ENCODE measurements around the gene CADM2.

The CADM2 gene

DNA sequence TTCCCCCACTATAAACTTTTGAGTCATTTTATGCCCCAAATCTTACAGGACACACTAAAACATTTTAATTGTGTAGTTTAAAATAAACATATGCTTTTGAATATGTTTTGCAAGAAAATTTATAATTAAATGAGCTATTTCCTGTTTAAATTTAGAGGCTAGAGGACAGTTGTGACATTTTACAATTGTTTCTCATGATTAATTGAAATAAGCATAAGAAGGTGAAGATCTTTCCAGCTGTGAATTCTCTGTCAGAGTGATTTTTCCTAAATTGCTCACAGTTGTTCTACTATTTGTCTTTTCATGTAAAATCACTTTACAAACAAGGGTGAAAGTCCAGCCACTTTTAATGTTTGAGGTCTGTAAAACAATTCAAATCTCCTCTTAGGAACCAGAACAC, 892.3 kb downstream of the CADM2 start:
- H3K4me3 ChIP-seq (ENCODE audit: control insufficient read depth, low read depth, low read length), result no peak overlapping the region
- no peak for DNase-seq (ENCODE audit: low read depth)

DNA sequence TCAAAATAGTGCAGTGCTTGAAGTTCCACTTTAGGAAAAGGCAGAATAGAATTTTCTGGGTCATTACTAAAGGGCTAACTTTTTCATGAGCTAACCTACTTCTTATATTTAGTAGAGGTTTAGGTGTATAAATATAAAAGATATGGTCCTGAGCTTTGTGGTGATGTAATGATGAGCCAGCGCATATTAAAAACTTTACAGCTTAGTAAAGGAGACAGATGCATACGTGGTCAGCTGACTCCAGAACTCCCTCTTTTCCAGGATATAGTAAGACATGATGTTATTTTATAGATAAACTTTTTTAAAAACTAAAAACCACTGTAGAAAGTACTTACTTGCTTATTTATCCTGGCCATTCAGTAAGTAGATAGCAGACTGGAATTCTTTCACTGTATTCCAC, 895.0 kb downstream of the CADM2 start:
- no peak overlapping the region for H3K4me3 ChIP-seq (ENCODE audit: control insufficient read depth, low read depth, low read length)
- TF ChIP-seq, protein P1, sequence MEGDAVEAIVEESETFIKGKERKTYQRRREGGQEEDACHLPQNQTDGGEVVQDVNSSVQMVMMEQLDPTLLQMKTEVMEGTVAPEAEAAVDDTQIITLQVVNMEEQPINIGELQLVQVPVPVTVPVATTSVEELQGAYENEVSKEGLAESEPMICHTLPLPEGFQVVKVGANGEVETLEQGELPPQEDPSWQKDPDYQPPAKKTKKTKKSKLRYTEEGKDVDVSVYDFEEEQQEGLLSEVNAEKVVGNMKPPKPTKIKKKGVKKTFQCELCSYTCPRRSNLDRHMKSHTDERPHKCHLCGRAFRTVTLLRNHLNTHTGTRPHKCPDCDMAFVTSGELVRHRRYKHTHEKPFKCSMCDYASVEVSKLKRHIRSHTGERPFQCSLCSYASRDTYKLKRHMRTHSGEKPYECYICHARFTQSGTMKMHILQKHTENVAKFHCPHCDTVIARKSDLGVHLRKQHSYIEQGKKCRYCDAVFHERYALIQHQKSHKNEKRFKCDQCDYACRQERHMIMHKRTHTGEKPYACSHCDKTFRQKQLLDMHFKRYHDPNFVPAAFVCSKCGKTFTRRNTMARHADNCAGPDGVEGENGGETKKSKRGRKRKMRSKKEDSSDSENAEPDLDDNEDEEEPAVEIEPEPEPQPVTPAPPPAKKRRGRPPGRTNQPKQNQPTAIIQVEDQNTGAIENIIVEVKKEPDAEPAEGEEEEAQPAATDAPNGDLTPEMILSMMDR (IDR thresholded peaks at IDR 0.05; ENCODE audit: control insufficient read depth, insufficient read depth, low read depth, low read length, missing control alignments), result no peak

More for the DNA sequence above, 892.3 kb downstream of the CADM2 start:
- TF ChIP-seq, protein P1 (IDR thresholded peaks at IDR 0.05; ENCODE audit: control insufficient read depth, insufficient read depth, low read depth, low read length, missing control alignments), result no peak

DNA sequence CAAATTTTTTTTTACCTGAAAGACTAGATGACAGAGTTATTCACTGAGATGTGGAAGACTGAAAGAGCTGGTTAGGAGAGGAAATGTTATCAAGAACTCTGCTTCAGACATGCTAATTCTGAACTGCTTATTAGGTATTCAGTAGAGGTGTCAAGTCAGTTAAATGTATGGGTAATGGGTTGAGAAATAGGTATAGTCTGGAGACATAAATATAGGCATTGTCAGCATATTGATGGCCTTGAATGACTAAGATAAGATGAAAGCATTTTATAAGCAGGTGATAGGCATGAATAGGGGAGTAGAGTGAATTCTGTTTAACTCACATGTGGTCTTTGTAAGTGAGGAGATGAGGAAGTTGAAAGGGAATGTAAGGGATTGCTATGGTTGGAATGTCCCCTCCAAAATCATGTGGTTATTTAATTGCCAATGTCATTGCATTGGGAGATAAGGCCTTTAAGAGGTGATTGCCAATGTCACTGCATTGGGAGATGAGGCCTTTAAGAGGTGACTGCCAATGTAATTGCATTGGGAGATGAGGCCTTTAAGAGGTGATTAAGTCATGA, 904.2 kb downstream of the CADM2 start:
- TF ChIP-seq, protein P1 (IDR thresholded peaks at IDR 0.05; ENCODE audit: control insufficient read depth, insufficient read depth, low read depth, low read length, missing control alignments), result no peak
- DNase-seq (ENCODE audit: low read depth), result no peak
- H3K4me3 ChIP-seq (ENCODE audit: control insufficient read depth, low read depth, low read length), result no peak overlapping the region

More for the DNA sequence above, 895.0 kb downstream of the CADM2 start:
- DNase-seq (ENCODE audit: low read depth), result no peak

DNA sequence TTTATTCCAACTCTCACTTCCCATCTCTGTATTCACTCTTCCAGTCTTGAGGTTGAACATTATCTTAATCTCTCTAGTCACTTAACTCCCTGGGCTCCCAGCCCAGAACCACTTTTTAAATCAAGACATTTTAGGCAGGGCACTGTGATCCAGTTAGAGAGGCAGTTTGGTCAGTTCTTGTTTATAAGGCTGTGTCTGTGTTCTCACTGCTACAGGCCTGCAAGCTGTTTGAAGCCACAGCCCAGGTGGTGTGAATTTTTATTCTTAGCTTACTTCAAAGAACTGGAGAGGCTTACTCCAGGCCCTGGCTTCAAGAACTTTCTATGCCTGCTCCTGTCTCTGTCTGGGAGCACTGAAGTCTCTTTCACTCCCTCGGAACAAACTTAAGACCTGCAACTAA, 906.1 kb downstream of the CADM2 start:
- DNase-seq (ENCODE audit: low read depth), result no peak
- TF ChIP-seq, protein P1 (IDR thresholded peaks at IDR 0.05; ENCODE audit: control insufficient read depth, insufficient read depth, low read depth, low read length, missing control alignments), result no peak
- no peak overlapping the region for H3K4me3 ChIP-seq (ENCODE audit: control insufficient read depth, low read depth, low read length)

DNA sequence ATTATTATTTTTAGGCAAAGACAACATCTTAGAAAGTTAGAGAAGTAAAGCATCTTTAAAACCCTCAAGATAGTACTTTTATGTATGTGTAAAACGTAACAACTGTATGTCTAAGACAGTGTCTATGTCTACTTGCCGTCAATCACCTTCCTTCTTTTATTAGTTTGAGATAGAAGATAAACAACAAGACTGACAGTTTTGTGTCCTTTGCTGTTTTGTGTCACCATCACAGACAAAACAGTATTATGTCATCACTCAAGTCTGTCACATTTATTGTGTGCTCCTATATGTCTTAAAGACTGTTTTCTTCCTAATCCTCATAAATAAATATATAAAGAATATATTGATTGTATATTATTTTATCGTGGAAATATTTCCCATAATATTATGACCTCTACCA, 908.3 kb downstream of the CADM2 start:
- H3K4me3 ChIP-seq (ENCODE audit: control insufficient read depth, low read depth, low read length), result no peak overlapping the region
- TF ChIP-seq, protein P1 (IDR thresholded peaks at IDR 0.05; ENCODE audit: control insufficient read depth, insufficient read depth, low read depth, low read length, missing control alignments), result no peak
- DNase-seq (ENCODE audit: low read depth), result no peak

DNA sequence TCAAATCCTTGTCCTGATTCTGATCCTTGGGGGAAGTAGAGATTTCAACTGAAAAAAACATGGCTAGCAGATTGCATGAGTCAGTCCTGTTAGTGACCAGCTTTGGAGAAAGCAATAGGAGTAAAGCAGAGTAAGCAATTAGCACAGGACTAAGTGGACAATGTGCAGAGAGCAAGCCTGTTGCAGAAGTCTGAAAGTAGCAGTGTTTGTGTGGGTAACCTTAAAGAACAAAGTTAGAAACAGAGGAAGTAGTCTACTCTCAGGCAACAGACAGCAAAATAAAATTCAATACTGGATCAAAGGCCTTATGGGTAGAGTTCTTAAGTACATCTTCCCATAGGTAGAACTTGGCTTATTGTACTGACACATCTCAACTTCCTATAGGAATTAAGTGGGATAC, 916.8 kb downstream of the CADM2 start:
- no peak overlapping the region for H3K4me3 ChIP-seq (ENCODE audit: control insufficient read depth, low read depth, low read length)
- TF ChIP-seq, protein P1 (IDR thresholded peaks at IDR 0.05; ENCODE audit: control insufficient read depth, insufficient read depth, low read depth, low read length, missing control alignments), result no peak
- no peak for DNase-seq (ENCODE audit: low read depth)

DNA sequence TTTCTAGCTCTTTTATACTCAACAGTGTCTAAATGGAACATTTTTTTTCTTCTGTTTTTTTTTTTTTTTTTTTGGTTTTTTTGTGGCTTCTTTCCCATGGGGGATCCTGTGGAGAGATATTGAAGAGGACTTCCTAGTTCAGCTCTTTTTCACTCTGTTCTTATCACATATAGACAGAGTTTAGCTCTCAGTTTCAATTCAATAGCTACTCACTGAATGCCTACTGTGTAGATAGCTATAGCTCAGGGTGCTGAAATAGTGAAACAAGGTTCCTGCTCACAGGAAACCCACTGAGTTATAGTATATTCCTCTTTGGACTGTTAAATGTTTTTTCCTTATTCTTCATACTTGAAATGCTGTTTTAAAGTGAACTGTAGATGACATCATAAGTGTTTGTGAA, 918.8 kb downstream of the CADM2 start:
- TF ChIP-seq, protein P1 (IDR thresholded peaks at IDR 0.05; ENCODE audit: control insufficient read depth, insufficient read depth, low read depth, low read length, missing control alignments), result no peak
- no peak overlapping the region for H3K4me3 ChIP-seq (ENCODE audit: control insufficient read depth, low read depth, low read length)
- no peak for DNase-seq (ENCODE audit: low read depth)
